ENCODE measurements around the gene C3. TPM values are rescaled to one million over a fixed set of nuclear protein-coding genes. Genes with fewer than 3 reads are reported as not detected.
"Not testable (repeated sequence)": the region's sequence is repeated elsewhere in the genome, so short reads cannot be mapped to it uniquely, and the experiment has no call there.

The C3 gene
- total RNA-seq, 4 donors from 2014 or later = 1,035 to 6,271 (median 2,305) TPM

DNA sequence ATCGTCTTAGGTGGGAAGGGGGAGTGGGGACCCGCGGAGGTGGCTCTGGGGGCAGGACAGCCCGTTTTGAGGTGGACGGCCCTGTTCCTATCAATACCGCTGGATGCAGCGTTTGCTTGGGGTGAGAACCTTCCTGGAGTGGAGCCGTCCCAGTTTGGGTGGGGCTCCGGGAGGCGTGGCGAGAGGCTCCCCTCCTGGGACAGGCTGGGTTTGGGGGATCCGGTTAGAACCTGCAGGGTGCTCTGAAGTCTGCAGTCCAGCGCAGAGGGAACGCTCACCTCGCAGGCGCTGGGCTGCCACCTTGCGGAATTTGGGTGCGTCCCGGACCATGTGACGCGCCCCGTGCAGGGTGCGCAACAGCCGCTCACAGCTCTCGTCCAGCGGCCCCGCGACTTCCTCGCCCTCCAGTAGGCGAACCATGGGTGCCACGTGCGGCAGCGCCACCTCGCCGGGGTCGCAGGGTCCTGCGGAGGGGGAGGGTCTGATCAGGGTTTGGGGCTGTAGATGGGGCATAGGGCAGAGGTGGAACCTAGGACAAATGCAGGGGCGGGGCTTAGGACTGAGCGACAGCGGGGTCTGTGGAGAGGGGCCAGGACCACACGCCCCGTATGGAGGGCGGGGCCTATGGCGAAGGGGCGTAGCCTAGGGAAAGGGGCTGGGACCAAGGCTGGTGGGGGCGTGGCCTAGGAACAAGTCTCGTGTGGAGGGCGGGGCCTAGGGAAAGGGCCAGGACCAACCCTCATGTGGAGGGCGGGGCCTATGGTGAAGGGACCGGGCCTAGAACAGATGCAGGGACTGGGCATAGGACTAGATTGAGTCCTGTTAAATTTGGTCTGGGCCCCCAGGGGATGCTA lies 33.0 kb upstream of the C3 start:
- peak; percentile 92 for ATAC-seq (ENCODE audit: low FRiP score)
- peak; percentile 83 for DNase-seq (ENCODE audit: low spot score)
- TF ChIP-seq, protein P1, sequence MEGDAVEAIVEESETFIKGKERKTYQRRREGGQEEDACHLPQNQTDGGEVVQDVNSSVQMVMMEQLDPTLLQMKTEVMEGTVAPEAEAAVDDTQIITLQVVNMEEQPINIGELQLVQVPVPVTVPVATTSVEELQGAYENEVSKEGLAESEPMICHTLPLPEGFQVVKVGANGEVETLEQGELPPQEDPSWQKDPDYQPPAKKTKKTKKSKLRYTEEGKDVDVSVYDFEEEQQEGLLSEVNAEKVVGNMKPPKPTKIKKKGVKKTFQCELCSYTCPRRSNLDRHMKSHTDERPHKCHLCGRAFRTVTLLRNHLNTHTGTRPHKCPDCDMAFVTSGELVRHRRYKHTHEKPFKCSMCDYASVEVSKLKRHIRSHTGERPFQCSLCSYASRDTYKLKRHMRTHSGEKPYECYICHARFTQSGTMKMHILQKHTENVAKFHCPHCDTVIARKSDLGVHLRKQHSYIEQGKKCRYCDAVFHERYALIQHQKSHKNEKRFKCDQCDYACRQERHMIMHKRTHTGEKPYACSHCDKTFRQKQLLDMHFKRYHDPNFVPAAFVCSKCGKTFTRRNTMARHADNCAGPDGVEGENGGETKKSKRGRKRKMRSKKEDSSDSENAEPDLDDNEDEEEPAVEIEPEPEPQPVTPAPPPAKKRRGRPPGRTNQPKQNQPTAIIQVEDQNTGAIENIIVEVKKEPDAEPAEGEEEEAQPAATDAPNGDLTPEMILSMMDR (IDR thresholded peaks at IDR 0.05) = no peak

DNA sequence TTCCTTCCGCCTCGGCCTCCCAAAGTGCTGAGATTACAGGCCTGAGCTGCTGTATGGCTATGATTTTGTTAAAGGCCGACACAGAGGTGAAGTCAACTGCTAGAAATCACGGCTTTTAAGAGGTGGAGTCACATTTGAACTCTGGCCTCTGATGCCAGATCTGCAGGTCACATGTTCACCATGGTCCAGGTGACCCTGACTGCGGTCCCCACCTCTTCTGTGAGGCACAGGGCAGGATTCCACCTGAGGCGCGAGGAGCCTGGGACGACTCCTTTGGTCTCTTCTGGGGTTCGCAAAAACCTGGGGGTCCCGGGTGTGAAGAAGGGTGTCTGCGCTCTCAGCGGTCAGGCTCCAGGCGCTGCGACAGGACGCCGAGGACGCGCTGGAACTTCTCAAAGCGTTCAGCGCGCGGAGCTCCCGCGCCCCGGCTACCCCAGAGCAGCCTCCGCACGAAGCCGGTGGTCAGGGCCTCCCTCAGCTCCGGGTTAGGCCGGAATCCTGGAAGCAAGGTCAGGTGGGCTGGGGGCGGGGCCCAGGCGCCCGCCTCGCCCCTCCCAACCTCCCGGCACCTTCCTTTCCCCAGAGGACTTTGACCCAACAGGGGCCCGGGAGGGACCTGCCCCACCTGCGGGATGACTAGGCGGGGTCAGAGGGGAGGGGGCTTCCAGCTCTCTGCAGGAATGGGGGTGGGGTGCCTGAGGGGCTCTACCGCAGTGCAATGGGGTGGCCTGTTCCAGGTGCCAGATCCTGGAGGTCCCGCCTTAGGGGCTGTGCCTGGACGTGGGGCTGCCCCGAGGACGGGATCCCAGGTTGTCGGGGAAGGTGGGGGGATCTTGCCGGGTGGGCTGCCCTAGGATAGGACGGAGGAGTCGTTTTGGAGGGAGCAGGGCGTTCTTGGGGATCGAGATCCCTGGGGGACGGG lies 32.1 kb upstream of the C3 start:
- no peak for ATAC-seq (ENCODE audit: low FRiP score)
- TF ChIP-seq, protein P1 (IDR thresholded peaks at IDR 0.05) = no peak
- no peak for DNase-seq (ENCODE audit: low spot score)

DNA sequence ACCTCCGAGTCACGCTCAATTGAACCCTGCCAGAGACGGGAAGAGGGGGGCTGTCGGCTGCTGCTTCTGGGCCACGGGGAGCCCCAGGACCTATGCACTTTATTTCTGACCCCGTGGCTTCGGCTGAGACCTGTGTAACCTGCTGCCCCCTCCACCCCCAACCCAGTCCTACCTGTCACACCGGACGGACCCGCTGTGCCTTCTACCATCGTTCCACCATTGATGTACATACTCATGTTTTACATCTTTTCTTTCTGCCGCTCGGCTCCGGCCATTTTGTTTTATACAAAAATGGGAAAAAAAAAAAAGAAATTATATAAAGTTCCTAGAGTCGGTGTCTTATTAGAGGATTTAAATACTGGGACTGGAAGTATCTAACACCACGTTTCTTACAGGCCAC lies 30.7 kb upstream of the C3 start:
- DNase-seq (ENCODE audit: low spot score) (no peak), ATAC-seq (ENCODE audit: low FRiP score) (no peak)
- TF ChIP-seq, protein P1 (IDR thresholded peaks at IDR 0.05) = no peak

DNA sequence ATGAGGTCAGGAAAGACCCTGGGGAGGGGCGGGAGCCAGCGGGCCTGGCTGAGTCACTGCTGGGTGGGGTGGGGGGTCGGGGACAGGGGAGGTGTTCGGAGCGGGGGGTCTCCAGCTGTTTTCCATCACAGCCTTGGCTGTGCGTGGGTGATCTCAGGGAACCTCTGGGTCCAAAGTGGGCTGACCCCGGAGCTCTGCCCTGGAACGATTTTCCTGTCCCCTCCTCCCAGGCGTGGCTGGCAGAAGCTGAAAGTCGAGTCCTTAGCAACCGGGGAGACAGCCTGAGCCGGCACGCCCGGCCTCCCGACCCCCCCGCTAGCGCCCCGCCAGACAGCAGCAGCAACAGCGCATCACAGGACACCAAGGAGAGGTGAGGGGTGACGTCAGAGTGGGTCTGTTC lies 29.6 kb upstream of the C3 start:
- ATAC-seq (ENCODE audit: low FRiP score) (no peak), DNase-seq (ENCODE audit: low spot score) (no peak)
- TF ChIP-seq, protein P1 (IDR thresholded peaks at IDR 0.05) = no peak

DNA sequence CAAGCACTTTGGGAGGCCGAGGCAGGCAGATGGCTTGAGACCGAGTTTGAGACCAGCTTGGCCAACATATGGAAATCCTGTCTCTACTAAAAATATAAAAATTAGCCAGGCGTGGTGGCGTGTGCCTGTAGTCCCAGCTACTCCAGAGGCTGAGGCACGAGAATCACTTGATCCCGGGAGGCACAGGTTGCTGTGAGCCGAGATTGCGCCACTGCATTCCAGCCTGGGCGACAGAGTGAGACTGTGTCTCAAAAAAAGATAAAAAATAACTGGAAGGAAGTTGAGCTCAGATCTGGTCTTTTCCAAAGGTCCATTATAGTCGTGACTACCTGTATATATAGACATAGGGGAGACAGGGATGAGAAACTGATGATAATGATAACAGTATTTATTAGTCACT lies 28.1 kb upstream of the C3 start:
- not testable (repeated sequence) for ATAC-seq (ENCODE audit: low FRiP score); DNase-seq (ENCODE audit: low spot score)

DNA sequence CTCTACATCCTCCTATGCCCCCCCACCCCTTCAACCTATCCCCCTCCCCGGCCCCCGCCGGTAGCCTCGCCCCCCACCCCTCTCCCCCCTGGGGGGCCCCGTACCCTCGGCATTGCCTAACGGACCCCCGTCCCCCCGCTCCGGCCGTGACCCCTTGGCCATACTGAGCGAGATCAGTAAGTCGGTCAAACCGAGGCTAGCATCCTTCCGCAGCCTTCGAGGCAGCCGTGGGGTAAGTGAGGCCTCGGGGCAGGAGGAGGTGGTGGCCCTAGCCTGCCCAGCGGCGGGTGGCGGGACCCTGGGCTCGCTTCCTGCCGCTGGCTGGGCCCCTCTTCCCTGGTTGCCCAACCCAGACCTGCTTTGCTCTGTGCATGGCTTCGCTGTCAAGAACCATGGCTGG lies 25.5 kb upstream of the C3 start:
- TF ChIP-seq, protein P1 (IDR thresholded peaks at IDR 0.05) = no peak
- DNase-seq (ENCODE audit: low spot score) (no peak), ATAC-seq (ENCODE audit: low FRiP score) (no peak)
